Esophagus squamous epithelium (tissue), 5 donors: Measurements from ENCODE around the gene RFX2. TPM values are rescaled to one million over a fixed set of nuclear protein-coding genes. Genes with fewer than 3 reads are reported as not detected.

ENCODE experiments used
- DNase-seq: peaks from one replicate; lab custom pipeline; 2025; lab: John Stamatoyannopoulos, UW
- H3K27ac ChIP-seq, 4 donors: fragments of 200-600 bp; sonication (generic); one replicate each; pipeline ENCODE4 v1.5.1; 2016 to 2019; ENCODE audit warnings: mild to moderate bottlenecking in 1 of 4
- H3K27me3 ChIP-seq, 4 donors: fragments of 200-600 bp; sonication (generic); 1 replicate in 3 of 4; 2 replicates in 1 of 4; pipeline versions ENCODE4 v1.5.1 to v1.6.0; 2017 to 2021; ENCODE audit warnings: antibody characterized with exemption in 1 of 4
- H3K36me3 ChIP-seq, 3 donors: fragments of 200-600 bp; sonication (generic); one replicate each; pipeline ENCODE4 v1.5.1; 2016 to 2019
- H3K4me1 ChIP-seq, 3 donors: fragments of 200-600 bp; sonication (generic); one replicate each; pipeline ENCODE4 v1.5.1; 2017 to 2019
- H3K4me3 ChIP-seq, 4 donors: fragments of 200-600 bp; sonication (generic); 1 replicate in 3 of 4; 2 replicates in 1 of 4; pipeline ENCODE4 v1.5.1; 2016 to 2019; ENCODE audit warnings: mild to moderate bottlenecking in 2 of 4, moderate library complexity in 1 of 4
- H3K9me3 ChIP-seq, 3 donors: fragments of 200-600 bp; sonication (generic); one replicate each; pipeline ENCODE4 v1.5.1; 2016 to 2019
- CTCF ChIP-seq, 6 experiments: fragments of 450-650 bp in 4 of 6; fragments of 200-600 bp in 2 of 6; sonication (generic) in 2 of 6; IDR thresholded peaks; one replicate each; pipeline ENCODE4 v1.5.1; 2016 to 2019; ENCODE audit warnings: antibody characterized with exemption in 6 of 6, mild to moderate bottlenecking in 4 of 6, moderate library complexity in 4 of 6
- POLR2A ChIP-seq, 4 donors: fragments of 450-650 bp; IDR thresholded peaks; one replicate each; pipeline ENCODE4 v1.6.1; 2017; ENCODE audit warnings: antibody characterized with exemption in 4 of 4, mild to moderate bottlenecking in 4 of 4, moderate library complexity in 3 of 4
- WGBS, 2 donors: methylation state at CpG; one replicate each; pipeline ENCODE4 v1.1.5; 2018; 5-methylcytosine and 5-hydroxymethylcytosine counted together
- intact Hi-C: fragments of 100-400 bp; cut with DNase I; formaldehyde crosslinking; loops from one replicate; pipeline ENCODE4 v1.15.0; 2022
- total RNA-seq, 4 donors: library from RNA; depleted of rRNA; stranded (reverse); fragments of >200 nt; gene quantifications; one replicate each; pipeline ENCODE4 v1.1.0, GENCODE V29; 2016
- donor health status: DM: yes; HTN: yes; CAD: no.

The RFX2 gene
- total RNA-seq, 4 donors from 2014 or later = 5.2 to 21.4 (median 7.7) TPM

GRCh38 chr19:6078068-6078467, 32.2 kb downstream of the RFX2 start:
- Histone ChIP-seq H3K27me3 (no peaks in the 10 kb centered on the region), H3K9me3 (no peaks in the 10 kb centered on the region), H3K4me1 (peaks cover 0 to 27% (median 12%) of the 10 kb centered on the region in 3 donors), H3K4me3 (no peak overlapping the region), H3K36me3 (no peaks in the 10 kb centered on the region), H3K27ac (peak overlapping the region in 2 of 4 donors; percentile 8 to 82)
- no peak for DNase-seq
- WGBS, 2 donors = 80 to 81% methylated on average over 4 of the region's 4 CpGs
- intact Hi-C loops = no loop called here
- TF ChIP-seq POLR2A (IDR thresholded peaks at IDR 0.05) (no peak), CTCF (IDR thresholded peaks at IDR 0.05) (no peak)

DNA sequence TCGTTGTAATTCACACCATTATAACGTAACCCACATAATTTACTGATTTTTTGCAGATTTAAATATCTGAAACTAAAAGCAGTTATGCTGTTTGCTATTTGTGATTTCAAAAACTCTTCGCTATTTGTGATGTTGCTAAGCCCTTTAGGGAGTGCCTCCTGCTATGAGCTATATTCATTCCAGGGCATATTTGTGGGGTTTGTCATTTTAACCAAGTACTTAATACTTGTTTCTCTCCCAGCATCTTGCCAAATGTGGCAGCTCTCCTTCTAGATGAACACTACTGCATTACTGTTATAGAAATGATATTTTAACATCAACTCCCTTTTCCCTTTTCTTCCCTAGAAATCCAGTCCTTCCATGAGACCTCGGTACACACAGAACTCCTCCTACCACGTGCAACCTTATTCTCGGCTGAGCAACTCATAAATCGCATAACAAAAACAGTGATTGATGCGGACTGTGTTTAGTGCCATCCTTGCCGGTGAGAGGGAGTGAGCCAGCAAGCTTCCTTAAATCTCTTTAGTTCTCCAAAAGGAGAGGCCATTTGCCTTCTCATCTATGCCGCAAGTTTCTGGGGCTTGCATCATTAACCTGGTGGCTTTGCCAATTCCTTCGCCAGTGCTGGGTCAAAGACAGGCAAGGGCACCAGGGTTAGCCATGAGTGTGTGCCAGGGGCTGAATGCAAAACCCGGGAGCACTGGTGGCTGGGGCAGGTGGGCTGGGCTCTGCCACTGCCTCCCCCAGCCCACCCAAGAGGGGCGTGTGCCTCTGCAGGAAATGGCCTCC, 33.4 kb downstream of the RFX2 start:
- Histone ChIP-seq H3K4me3 (peak overlapping the region in 1 of 4 donors; percentile 9), H3K9me3 (no peaks in the 10 kb centered on the region), H3K4me1 (peaks cover 0 to 27% (median 12%) of the 10 kb centered on the region in 3 donors), H3K36me3 (no peaks in the 10 kb centered on the region), H3K27me3 (no peaks in the 10 kb centered on the region), H3K27ac (peak overlapping the region; percentile 16 to 87 (median 74))
- 44 to 45% methylated on average over 12 to 13 of the region's 13 CpGs for WGBS, 2 donors
- intact Hi-C loops = no loop called here
- no peak for DNase-seq
- TF ChIP-seq POLR2A (IDR thresholded peaks at IDR 0.05) (no peak), CTCF (IDR thresholded peaks at IDR 0.05) (no peak)

GRCh38 chr19:6076291-6076665, 34.0 kb downstream of the RFX2 start:
- Histone ChIP-seq H3K4me3 (peak overlapping the region in 1 of 4 donors; percentile 9), H3K9me3 (no peaks in the 10 kb centered on the region), H3K36me3 (no peaks in the 10 kb centered on the region), H3K4me1 (peaks cover 0 to 33% (median 12%) of the 10 kb centered on the region in 3 donors), H3K27me3 (no peaks in the 10 kb centered on the region), H3K27ac (peak overlapping the region; percentile 12 to 87 (median 74))
- no peak for TF ChIP-seq POLR2A (IDR thresholded peaks at IDR 0.05)
- TF ChIP-seq CTCF (IDR thresholded peaks at IDR 0.05) = no peak
- intact Hi-C loops = no loop called here
- 80 to 85% methylated on average over 7 of the region's 7 CpGs for WGBS, 2 donors
- no peak for DNase-seq

DNA sequence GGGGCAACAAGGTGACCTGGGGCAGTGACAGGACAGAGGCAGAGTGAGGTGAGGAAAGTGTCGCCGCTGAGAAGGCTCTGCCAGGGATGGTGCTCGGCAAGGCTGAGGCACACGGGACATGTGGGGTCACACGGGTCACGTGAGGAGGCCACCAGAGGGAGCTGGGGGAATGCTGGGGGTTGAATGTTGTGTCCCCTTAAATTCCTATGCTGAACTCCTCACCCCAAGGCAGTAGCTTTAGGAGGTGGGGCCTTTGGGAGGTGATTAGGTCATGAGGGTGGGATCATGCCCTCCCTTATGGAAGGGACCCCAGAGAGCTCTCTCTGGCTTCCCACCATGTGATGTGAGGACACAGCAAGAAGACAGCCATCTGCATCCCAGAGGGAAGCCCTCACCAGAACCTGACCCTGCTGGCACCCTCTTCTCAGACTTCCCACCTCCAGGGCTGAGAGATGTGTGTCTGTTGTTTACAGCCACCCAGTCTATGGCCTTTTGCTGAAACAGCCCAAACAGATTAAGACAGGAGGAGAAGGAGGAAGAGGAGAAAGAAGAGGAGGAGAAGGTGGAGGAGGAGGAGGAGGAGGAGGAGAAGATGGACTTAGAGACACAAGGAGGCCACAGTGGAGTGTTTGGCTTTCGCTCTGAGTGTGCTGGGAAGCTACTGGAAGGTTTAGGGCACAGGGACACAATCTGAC, 35.4 kb downstream of the RFX2 start:
- H3K9me3 ChIP-seq = no peaks in the 10 kb centered on the region
- H3K27ac ChIP-seq = peak overlapping the region in 3 of 4 donors; percentile 67 to 87 (median 82)
- H3K4me1 ChIP-seq = peaks cover 0 to 35% (median 17%) of the 10 kb centered on the region in 3 donors
- TF ChIP-seq POLR2A (IDR thresholded peaks at IDR 0.05) (no peak), CTCF (IDR thresholded peaks at IDR 0.05) (no peak)
- no peaks in the 10 kb centered on the region for H3K27me3 ChIP-seq
- no peak overlapping the region for H3K4me3 ChIP-seq
- no peak for DNase-seq
- 78 to 81% methylated on average over 7 of the region's 7 CpGs for WGBS, 2 donors
- intact Hi-C loops = no loop called here
- H3K36me3 ChIP-seq = no peaks in the 10 kb centered on the region
